GM15510 (cell line): Measurements from ENCODE around the gene DNAJB2.

Experiments used
- POLR2A ChIP-seq: IDR thresholded peaks from 3 replicates; pipeline ENCODE4 v1.6.1; 2011; ENCODE audit warnings: borderline replicate concordance; ENCODE audit not compliant: insufficient read length; ENCODE audit errors: extremely low read depth

The DNAJB2 gene

DNA sequence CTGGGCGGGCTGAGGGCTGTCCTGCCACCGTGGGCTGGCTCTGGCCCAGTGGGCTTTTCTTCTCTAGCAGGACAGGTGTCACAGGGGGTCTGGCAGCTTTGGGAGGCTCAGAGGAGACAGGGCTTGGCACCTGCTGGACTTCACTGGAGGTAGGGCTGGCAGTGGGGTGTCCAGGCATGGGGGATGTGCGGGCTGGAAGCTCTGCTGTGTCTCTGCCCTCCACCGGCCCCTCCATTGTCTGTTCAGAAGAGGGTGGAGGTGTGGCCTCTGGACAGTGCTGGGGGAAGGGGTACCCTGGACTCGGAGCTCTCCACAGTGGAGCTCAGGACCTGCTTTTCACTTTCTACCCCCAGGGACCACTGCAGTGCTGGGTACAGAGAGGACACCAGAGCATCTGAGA is 20.9 kb downstream of the DNAJB2 start:
- no peak for TF ChIP-seq POLR2A

DNA sequence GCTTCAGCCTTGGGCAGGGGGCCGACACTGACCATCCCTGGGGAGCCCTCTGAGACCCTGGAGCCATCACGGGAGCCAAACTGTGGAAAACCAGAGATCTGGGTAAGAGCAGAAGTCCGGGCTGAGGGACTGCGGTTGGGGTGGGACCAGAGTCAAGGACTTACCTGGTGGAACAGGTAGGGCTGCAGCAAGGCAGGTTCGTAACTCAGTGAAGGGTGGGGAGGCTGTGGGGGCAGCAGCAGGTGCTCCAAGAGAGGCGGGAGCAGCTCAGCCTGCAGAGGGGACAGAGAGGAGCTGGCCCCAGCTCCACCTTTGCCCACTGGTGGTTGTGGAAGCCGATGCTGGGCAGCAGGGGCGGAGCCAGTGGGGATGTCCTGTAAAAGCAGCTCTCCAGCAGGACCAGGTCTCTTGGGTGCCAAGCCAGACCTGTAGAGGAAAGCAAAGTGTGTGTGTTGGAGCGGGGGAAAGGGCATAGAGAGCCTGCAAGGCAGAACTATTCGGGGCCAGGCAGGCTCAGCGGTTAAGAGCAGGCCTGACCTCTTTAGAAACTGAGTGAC is 23.3 kb downstream of the DNAJB2 start:
- no peak for TF ChIP-seq POLR2A

DNA sequence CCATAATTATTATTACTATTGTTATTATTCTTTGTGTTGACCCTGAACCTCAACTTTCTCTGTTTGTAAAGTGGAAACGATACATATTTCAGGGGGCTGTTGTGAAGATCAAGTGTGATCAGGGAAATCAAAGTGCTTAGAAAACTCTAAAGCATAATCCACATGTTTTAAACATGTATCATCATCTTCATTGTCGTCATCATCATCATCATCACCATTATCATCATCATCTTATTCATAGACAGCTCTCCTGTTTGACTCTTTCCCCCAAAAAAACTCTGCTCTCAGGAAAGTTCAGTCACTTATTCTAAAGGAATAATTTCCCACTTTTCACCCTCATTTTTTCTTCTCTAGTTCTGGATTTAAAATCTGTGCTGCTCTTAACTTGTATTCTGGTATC is 25.1 kb downstream of the DNAJB2 start:
- TF ChIP-seq POLR2A = no peak

DNA sequence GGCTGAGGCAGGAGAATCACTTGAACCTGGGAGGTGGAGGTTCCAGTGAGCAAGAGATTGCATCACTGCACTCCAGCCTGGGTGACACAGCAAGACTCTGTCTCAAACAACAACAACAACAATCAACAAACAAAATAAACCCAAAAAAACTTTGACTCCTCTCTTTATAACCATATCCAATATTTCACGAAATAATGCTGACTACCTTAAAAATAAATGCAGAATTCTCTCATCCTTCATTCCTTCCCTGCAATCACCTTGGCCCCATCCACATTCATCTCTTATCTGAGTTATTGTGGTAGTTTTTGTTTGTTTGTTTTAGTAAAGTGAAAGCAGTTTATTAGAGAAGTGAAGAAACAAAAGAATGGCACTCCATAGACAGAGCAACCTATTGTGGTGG is 26.9 kb downstream of the DNAJB2 start:
- TF ChIP-seq POLR2A = no peak

DNA sequence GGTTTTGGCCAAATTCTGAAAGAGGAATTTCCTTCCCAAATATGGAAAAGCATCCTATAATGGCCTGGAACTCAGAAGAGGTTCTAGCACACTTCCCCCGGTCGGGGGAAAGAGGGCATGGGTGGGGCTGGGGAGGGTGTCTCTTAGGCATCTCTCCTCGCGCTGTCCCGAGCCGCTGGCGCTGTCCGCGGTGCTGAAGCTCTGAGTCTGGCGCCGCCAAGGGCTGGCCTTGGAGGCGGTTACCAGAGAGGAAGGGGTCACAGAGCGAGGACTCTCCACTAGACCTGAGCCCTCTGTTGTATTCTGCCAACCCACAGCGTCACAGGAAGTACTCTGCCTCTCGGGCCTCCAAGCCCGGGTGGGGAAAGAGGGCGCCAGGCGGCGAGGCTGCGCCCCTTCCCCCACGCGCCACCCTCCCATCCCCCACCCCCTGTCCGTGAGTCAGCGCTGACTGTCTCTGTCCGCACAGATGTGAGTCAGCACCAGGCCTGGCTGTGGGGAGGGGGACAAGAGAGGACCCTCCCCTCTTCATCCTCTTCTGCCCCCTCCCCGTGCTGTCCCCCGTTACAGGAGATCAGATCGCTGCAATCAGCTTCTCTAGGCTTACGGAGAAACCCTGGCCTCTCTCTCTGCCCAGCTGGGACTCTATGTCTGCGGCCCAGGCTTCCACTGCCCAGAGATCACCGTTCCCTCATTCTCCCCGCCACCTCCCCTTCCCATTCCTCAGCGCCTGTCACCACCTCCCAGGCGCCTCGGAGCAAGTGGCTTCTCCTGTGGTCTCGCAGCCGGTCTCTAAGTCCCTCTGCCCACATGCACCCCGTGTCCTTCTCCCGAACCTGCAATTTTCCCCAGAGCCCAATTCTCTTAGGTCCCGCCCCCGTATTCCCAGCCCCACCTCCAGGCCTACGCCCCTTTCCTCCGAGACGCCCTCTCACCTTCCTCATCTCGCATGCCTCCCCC is 29.3 kb downstream of the DNAJB2 start:
- no peak for TF ChIP-seq POLR2A

DNA sequence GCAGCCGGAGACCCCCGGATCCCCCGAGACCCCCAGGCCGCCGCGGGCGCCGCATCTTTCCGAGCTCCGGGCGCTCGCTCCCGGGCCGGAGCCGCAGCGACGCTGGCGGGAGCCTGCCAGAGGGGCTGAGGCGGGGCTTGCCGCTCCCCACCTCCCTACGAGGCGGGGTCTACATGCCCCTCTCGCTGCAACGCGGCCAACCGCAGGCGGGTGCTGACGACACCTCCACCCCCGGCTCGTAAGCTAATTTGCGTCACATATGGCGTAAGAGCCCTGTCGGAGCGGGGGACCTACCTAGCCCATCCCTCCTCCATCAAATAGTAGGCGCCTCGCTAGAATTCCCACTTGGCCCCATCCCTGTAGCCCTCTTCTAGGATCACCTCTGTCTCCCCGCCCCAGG is 30.1 kb downstream of the DNAJB2 start, which contains the start of gene PTPRN:
PTPRN (minus strand) TSS at position 124 of the 400 bp plus-strand sequence; CDS start at position 55, 69 bp downstream.
- TF ChIP-seq POLR2A = no peak

DNA sequence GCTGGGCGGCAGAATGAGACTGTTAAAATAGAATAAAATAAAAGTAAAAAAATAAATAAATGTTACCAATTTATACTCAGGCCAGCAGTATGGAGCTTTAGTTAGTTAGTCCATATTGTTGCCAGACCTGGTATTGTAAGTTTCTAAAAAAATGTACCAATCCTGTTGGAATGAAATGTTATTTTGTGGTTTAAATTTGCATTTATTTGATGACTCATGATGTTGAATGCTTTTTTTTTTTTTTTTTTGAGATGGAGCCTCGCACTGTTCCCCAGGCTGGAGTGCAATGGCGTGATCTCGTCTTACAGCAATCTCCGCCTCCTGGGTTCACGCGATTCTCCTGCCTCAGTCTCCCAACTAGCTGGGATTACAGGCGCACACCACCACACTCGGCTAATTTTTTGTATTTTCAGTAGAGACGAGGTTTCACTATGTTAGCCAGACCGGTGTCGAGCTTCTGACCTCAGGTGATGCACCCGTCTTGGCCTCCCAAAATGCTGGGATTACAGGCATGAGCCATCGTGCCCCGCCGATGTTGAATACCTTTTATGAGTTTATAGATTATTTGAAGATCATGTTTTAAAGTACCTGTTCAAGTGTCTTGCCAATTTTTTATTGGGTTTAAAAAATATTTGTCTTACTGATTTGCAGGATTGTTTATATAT is 35.8 kb downstream of the DNAJB2 start:
- no peak for TF ChIP-seq POLR2A

DNA sequence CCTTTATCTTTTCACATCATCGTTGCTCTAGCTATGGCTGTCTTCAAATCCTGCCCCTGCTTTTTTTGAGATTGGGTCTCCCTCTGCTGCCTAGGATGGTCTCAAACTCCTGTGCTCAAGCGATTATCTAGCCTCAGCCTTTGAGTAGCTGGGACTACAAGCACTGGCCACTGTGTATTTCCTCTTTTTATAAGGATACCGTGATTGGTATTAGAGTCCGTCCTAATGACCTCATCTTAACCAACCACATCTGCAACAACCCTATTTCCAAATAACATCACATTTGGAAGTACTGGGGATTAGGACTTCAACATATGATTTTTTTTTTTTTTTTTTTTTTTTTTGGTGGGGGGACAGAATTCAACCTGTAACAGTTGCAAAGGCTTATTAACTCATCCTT is 44.3 kb downstream of the DNAJB2 start:
- no peak for TF ChIP-seq POLR2A

DNA sequence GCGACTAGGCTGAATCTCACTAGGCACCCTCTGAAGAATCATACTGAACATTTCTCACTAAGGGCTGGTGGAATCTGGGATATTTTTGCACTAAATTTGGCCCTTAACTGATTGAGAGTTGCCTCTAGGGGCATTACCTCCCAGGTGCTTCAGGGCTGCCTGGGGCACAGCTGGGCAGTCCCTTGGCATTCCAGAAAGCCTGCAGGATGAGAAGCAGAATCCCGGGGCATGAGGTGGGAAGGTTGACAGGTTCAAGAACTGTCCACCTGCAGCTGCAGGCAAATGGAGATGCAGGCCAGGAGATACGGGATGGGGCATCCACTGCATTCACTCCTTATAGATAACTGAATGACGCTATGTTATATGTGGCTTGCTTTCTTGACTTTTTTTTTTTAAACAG is 46.0 kb downstream of the DNAJB2 start:
- TF ChIP-seq POLR2A = no peak

DNA sequence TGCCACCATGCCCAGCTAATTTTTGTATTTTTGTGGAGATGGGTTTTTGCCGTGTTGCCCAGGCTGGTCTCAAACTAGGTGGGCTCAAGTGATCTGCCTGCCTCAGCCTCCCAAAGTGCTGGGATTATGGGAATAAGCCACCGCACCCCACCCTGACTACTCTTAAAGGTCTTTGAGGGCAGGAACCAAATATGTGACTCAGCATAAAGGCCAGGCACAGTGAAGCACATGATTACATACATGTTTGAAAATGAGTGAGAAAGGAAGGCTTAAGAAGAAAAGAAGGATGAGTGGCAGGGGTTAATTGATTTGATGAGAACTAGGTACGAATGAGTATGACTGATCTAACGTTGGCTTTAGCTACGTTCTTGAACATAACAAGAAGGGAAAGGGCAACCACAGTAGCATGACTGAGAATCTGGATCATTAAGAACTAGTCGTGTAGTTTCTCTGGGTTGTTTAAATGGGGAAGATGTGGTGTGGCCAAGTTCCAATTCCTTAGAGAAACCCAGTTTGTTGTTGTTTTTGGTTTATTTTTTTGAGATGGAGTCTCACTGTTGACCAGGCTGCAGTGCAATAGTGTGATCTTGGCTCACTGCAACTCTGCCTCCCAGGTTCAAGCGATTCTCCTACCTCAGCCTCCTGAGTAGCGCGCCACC is 46.6 kb downstream of the DNAJB2 start:
- no peak for TF ChIP-seq POLR2A

DNA sequence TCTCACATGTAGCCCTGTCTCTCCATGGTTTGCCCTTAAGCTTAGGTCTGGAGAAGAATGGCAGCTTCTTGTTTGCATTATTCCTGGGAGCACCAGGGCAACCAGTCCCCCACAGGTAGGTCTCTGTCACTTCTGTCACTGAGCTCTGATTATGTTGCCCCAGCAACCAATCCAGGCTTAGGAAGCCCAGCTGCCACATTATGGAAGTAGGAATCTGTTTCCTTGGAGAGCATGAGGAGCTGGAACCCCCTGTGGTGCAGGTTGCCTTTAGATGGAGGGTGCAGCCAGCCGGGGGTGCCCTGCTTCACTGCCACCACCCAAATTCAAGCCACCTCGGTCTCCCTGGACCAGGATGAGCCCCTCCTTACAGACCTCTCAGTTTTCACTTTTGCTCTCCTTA is 48.6 kb downstream of the DNAJB2 start:
- TF ChIP-seq POLR2A = no peak

DNA sequence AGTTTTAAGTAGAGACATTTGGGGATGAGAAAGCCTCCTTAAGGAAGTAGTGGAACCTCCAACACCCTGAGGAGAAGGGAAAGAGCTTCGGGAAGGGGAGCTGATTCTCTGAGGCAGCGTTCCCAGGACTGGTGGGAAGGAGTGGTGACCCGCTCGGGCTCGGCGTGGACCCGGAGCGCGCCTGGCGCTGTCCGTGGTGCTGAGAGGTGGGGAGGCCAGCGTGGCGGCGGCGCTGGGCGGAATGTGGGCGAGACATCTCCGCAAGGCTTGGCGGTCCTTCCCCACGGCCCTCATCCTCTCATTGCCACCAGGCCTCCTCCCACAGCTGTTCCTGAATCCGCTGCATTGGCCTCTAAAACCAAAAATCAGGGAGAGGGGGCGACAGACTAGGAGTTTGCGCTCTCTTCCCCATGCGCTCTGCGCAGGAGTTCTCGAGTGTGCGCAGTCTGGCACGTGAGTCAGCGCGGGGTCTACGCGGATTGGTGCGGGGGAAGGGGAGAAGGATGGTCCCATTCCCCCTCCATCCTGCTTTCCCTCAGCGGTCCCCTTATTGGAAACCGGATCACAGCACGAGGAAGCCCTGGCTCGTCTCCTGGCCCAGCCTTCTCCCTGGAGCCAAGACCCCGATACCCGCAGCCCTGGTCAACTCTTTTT is 52.5 kb downstream of the DNAJB2 start:
- TF ChIP-seq POLR2A = no peak

DNA sequence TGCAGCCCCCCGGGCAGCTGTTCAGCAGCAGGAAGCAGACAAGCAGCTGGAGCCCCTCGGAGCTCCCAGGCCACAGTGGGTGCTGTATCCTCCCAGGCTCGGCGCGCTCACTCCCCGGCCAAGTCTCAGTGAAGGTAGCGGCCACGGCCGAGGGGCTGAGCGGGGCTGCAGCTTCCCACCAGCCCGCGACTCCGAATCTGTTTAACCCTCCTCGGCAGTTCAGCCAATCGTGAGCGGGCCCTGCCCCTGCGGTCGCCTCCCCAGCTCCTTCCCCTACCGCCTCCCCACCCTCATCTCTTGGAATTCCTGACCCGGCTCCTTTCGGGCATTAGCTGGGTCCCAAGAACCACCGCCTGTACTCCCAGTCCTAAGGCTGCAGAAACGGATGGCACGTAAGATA is 53.4 kb downstream of the DNAJB2 start, which contains the start of gene RESP18:
RESP18 (minus strand) TSS at position 203 of the 400 bp plus-strand sequence.
- TF ChIP-seq POLR2A = no peak

DNA sequence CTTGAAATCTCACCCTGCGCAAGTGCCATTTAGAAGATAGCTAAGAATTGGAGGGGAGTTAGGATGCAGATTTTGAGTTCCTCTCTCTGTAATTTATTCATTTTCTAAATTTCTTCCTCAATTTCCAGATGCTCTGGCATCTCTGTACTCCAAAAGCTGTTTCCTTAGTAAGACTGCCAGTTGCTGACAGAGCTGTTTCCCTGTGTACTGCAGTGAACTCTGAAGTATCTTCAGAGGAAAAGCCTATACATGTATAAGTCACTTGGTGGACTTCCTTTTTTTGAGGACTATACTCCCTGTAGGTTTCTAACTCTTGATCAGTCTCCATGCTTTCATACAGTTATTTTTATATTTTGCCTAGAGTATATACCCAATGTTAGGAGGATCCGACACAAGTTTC is 54.9 kb downstream of the DNAJB2 start:
- TF ChIP-seq POLR2A = no peak
